Kidney (tissue), 14 donors: ENCODE measurements around the gene TET3. TPM values are rescaled to one million over a fixed set of nuclear protein-coding genes. Genes with fewer than 3 reads are reported as not detected.

Source experiments
- DNase-seq, 5 donors: peaks; one replicate each; pipeline ENCODE4 v3.0.0-alpha.2; 2013 to 2020
- FAIRE-seq: peaks from 2 replicates; lab custom pipeline; 2012; peaks lifted over from hg19 to GRCh38; lab: Jason Lieb, UNC
- H3K27ac ChIP-seq, 2 donors: one replicate each; pipeline ENCODE4 v1.7.0; 2013; ENCODE audit warnings: low read depth in 2 of 2, low read length in 2 of 2, inconsistent platforms in 1 of 2
- H3K27me3 ChIP-seq: one replicate; pipeline ENCODE4 v1.7.1; 2013; ENCODE audit warnings: low read length, inconsistent platforms; ENCODE audit not compliant: control insufficient read depth, insufficient read depth
- H3K36me3 ChIP-seq, 3 donors: one replicate each; pipeline versions ENCODE4 v1.7.0 to v1.7.1; 2013; ENCODE audit warnings: low read length in 3 of 3, control low read depth in 1 of 3, inconsistent platforms in 1 of 3; ENCODE audit not compliant: insufficient read depth in 3 of 3, control insufficient read depth in 2 of 3
- H3K4me1 ChIP-seq, 3 donors: one replicate each; pipeline versions ENCODE4 v1.7.0 to v1.7.1; 2013; ENCODE audit warnings: low read length in 3 of 3, inconsistent platforms in 1 of 3, low read depth in 1 of 3; ENCODE audit not compliant: control insufficient read depth in 2 of 3, insufficient read depth in 2 of 3
- H3K4me3 ChIP-seq, 3 donors: one replicate each; pipeline versions ENCODE4 v1.7.0 to v1.8.1; 2013; ENCODE audit warnings: low read length in 3 of 3, control low read depth in 1 of 3, inconsistent platforms in 1 of 3
- H3K9ac ChIP-seq, 3 donors: one replicate each; pipeline versions ENCODE4 v1.7.0 to v1.7.1; 2013; ENCODE audit warnings: low read length in 3 of 3, control low read depth in 1 of 3, inconsistent platforms in 1 of 3
- H3K9me3 ChIP-seq, 3 donors: one replicate each; pipeline versions ENCODE4 v1.7.0 to v1.7.1; 2013; ENCODE audit warnings: low read length in 3 of 3, control low read depth in 1 of 3, inconsistent platforms in 1 of 3; ENCODE audit not compliant: control insufficient read depth in 2 of 3, insufficient read depth in 1 of 3
- CTCF ChIP-seq: IDR thresholded peaks from 3 replicates; pipeline ENCODE4 v1.5.1; 2012; ENCODE audit warnings: mild to moderate bottlenecking, moderate library complexity, borderline replicate concordance; ENCODE audit not compliant: insufficient read depth; ENCODE audit errors: extremely low read depth
- intact Hi-C: fragments of 100-400 bp; cut with DNase I; formaldehyde crosslinking; loops from one replicate; pipeline ENCODE4 v1.11.1; 2022
- polyA plus RNA-seq: library from polyadenylated mRNA; stranded (reverse); fragments of 350-450 nt; fragmentation: Illumina TruSeq; extraction: RNeasy Lipid Tissue Mini Kit (QIAGEN cat#74804); gene quantifications from one replicate; pipeline ENCODE4 v1.2.3, GENCODE V29; 2014; ENCODE audit warnings: low read depth, low replicate concordance; ENCODE audit not compliant: insufficient read depth
- total RNA-seq: library from RNA; stranded (reverse); fragmentation: NEBNext Ultra II Directional; extraction: Animal tissue kit (Norgen Biotek cat#: 25700); gene quantifications from one replicate; pipeline ENCODE4 v1.2.1, GENCODE V29; 2021
- donor health status: control.
- donor health status: control.
- donor health status: control.
- donor health status: control.
- donor health status: control.
- donor health status: DM: yes; HTN: yes; CAD: no.
- donor health status: Normal renal cell carcinoma (clear cell type).

The TET3 gene
- total and polyA plus RNA-seq, 2 donors from 2014 or later: 0.52 to 13.1 TPM

- no peak for TF ChIP-seq CTCF
- H3K9me3 ChIP-seq: no peaks in the 10 kb centered on the region
- no peak overlapping the region for H3K27ac ChIP-seq
- no peak overlapping the region for H3K9ac ChIP-seq
- no peak for FAIRE-seq
- no peaks in the 10 kb centered on the region for H3K27me3 ChIP-seq
- DNase-seq: no peak
- H3K4me1 ChIP-seq: peaks cover 0 to 18% (median 17%) of the 10 kb centered on the region in 3 donors
- intact Hi-C loops: no loop called here
- H3K4me3 ChIP-seq: no peak overlapping the region
- no peaks in the 10 kb centered on the region for H3K36me3 ChIP-seq
These were observed 21.1 kb downstream of the TET3 start for GRCh38 chr2:74005786-74006185.

GRCh38 chr2:74006459-74006858 is 21.7 kb downstream of the TET3 start:
- Histone ChIP-seq H3K4me1 (peaks cover 0 to 17% (median 16%) of the 10 kb centered on the region in 3 donors), H3K9ac (no peak overlapping the region), H3K4me3 (no peak overlapping the region), H3K27me3 (no peaks in the 10 kb centered on the region), H3K27ac (no peak overlapping the region), H3K36me3 (no peaks in the 10 kb centered on the region), H3K9me3 (no peaks in the 10 kb centered on the region)
- DNase-seq: peak in 3 of 5 donors; percentile 39 to 81 (median 56)
- FAIRE-seq: no peak
- intact Hi-C loops: no loop called here
- TF ChIP-seq CTCF: no peak

- no peaks in the 10 kb centered on the region for H3K36me3 ChIP-seq
- H3K27me3 ChIP-seq: no peaks in the 10 kb centered on the region
- DNase-seq (no peak), FAIRE-seq (no peak)
- no peak overlapping the region for H3K4me3 ChIP-seq
- TF ChIP-seq CTCF: no peak
- intact Hi-C loops: no loop called here
- peaks cover 0 to 17% (median 16%) of the 10 kb centered on the region in 3 donors for H3K4me1 ChIP-seq
- no peaks in the 10 kb centered on the region for H3K9me3 ChIP-seq
- no peak overlapping the region for H3K9ac ChIP-seq
- no peak overlapping the region for H3K27ac ChIP-seq
These were observed 22.4 kb downstream of the TET3 start for GRCh38 chr2:74007121-74007520.

GRCh38 chr2:74007711-74008110 is 23.0 kb downstream of the TET3 start:
- H3K9ac ChIP-seq: no peak overlapping the region
- no peaks in the 10 kb centered on the region for H3K27me3 ChIP-seq
- intact Hi-C loops: no loop called here
- no peak for DNase-seq
- H3K4me1 ChIP-seq: peaks cover 0 to 17% (median 15%) of the 10 kb centered on the region in 3 donors
- H3K9me3 ChIP-seq: no peaks in the 10 kb centered on the region
- no peak for TF ChIP-seq CTCF
- H3K36me3 ChIP-seq: no peaks in the 10 kb centered on the region
- H3K27ac ChIP-seq: no peak overlapping the region
- FAIRE-seq: no peak
- no peak overlapping the region for H3K4me3 ChIP-seq
